Measurements from ENCODE around the gene MKRN2.

GRCh38 chr3:12585970-12586369, 29.1 kb downstream of the MKRN2 start:
- TF ChIP-seq, protein P1, sequence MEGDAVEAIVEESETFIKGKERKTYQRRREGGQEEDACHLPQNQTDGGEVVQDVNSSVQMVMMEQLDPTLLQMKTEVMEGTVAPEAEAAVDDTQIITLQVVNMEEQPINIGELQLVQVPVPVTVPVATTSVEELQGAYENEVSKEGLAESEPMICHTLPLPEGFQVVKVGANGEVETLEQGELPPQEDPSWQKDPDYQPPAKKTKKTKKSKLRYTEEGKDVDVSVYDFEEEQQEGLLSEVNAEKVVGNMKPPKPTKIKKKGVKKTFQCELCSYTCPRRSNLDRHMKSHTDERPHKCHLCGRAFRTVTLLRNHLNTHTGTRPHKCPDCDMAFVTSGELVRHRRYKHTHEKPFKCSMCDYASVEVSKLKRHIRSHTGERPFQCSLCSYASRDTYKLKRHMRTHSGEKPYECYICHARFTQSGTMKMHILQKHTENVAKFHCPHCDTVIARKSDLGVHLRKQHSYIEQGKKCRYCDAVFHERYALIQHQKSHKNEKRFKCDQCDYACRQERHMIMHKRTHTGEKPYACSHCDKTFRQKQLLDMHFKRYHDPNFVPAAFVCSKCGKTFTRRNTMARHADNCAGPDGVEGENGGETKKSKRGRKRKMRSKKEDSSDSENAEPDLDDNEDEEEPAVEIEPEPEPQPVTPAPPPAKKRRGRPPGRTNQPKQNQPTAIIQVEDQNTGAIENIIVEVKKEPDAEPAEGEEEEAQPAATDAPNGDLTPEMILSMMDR (IDR thresholded peaks at IDR 0.05), result no peak
- TF ChIP-seq SMC3 (IDR thresholded peaks at IDR 0.05) (no peak), JUN (IDR thresholded peaks at IDR 0.05) (no peak), CBX2 (IDR thresholded peaks at IDR 0.05; ENCODE audit: borderline replicate concordance, low read depth) (no peak), POLR2A (IDR thresholded peaks at IDR 0.05; ENCODE audit: low read length) (no peak)

Data from A549 (cell line).